Stimulated activated CD4-positive, alpha-beta T cell treated with anti-CD3 and anti-CD28 coated beads, TNF-alpha, amount 100 ng/mL, for 1 hour (primary cell): ENCODE results near the gene ZNF410.

Source experiments
- DNase-seq, 3 donors: peaks; one replicate each; pipeline ENCODE4 v3.0.0-alpha.2; 2020; ENCODE audit warnings: low read depth in 3 of 3, low spot score in 1 of 3

Gene ZNF410

GRCh38 chr14:73949752-73950734, 63.4 kb downstream of the ZNF410 start, which contains the start of the genes COQ6 and FAM161B:
Gene COQ6 (plus strand): TSS chr14:73950302. CDS start chr14:73950333, 31 bp downstream.
Gene FAM161B (minus strand): TSS chr14:73950094. CDS start chr14:73950026, 68 bp downstream.
- DNase-seq = peak; percentile 72 to 77 (median 75)

- no peak for DNase-seq
These were observed 67.1 kb downstream of the ZNF410 start for GRCh38 chr14:73953731-73954130.

- DNase-seq = no peak
These were observed 69.0 kb downstream of the ZNF410 start for GRCh38 chr14:73955674-73956073.

- no peak for DNase-seq
These were observed 71.9 kb downstream of the ZNF410 start for GRCh38 chr14:73958591-73958990.

GRCh38 chr14:73961192-73961591, 74.5 kb downstream of the ZNF410 start:
- no peak for DNase-seq

- DNase-seq = no peak
These were observed 78.6 kb downstream of the ZNF410 start for GRCh38 chr14:73965216-73965615.

- DNase-seq = no peak
These were observed 82.2 kb downstream of the ZNF410 start for GRCh38 chr14:73968885-73969284.

- DNase-seq = no peak
These were observed 86.8 kb downstream of the ZNF410 start for GRCh38 chr14:73973497-73973896.

GRCh38 chr14:73976125-73976524, 89.5 kb downstream of the ZNF410 start:
- no peak for DNase-seq

GRCh38 chr14:73977896-73978295, 91.2 kb downstream of the ZNF410 start:
- DNase-seq = no peak
